Coronary artery (tissue), 2 donors: ENCODE data around the gene EAPP.
"Not testable (repeated sequence)": the region's sequence is repeated elsewhere in the genome, so short reads cannot be mapped to it uniquely, and the experiment has no call there.

Source experiments
- DNase-seq: peaks from one replicate; pipeline ENCODE4 v3.0.0-alpha.2; 2017; ENCODE audit warnings: low spot score
- H3K27ac ChIP-seq, 2 donors: fragments of 200-600 bp; sonication (generic); one replicate each; pipeline ENCODE4 v1.5.1; 2016 to 2019
- H3K4me3 ChIP-seq: fragments of 200-600 bp; sonication (generic); 2 replicates; pipeline ENCODE4 v1.5.1; 2016; ENCODE audit warnings: mild to moderate bottlenecking, moderate library complexity
- TF ChIP-seq, protein P1 (sequence below): fragments of 200-600 bp; sonication (generic); IDR thresholded peaks from one replicate; pipeline ENCODE4 v1.5.1; 2019; ENCODE audit warnings: antibody characterized with exemption

The EAPP gene

GRCh38 chr14:34568803-34569202 lies 29.3 kb upstream of the EAPP start:
- Histone ChIP-seq H3K27ac (no peak overlapping the region), H3K4me3 (no peak overlapping the region)
- DNase-seq, result no peak
- TF ChIP-seq, protein P1, sequence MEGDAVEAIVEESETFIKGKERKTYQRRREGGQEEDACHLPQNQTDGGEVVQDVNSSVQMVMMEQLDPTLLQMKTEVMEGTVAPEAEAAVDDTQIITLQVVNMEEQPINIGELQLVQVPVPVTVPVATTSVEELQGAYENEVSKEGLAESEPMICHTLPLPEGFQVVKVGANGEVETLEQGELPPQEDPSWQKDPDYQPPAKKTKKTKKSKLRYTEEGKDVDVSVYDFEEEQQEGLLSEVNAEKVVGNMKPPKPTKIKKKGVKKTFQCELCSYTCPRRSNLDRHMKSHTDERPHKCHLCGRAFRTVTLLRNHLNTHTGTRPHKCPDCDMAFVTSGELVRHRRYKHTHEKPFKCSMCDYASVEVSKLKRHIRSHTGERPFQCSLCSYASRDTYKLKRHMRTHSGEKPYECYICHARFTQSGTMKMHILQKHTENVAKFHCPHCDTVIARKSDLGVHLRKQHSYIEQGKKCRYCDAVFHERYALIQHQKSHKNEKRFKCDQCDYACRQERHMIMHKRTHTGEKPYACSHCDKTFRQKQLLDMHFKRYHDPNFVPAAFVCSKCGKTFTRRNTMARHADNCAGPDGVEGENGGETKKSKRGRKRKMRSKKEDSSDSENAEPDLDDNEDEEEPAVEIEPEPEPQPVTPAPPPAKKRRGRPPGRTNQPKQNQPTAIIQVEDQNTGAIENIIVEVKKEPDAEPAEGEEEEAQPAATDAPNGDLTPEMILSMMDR, result no peak

- no peak for DNase-seq
- no peak overlapping the region for H3K27ac ChIP-seq
- TF ChIP-seq, protein P1, result no peak
- no peak overlapping the region for H3K4me3 ChIP-seq
Measured at GRCh38 chr14:34562776-34563150, 23.3 kb upstream of the EAPP start.

GRCh38 chr14:34562037-34562775 lies 22.7 kb upstream of the EAPP start:
- H3K27ac ChIP-seq, H3K4me3 ChIP-seq, DNase-seq: not testable (repeated sequence)

GRCh38 chr14:34556498-34556829 lies 17.0 kb upstream of the EAPP start:
- not testable (repeated sequence) for H3K4me3 ChIP-seq, H3K27ac ChIP-seq, DNase-seq

GRCh38 chr14:34555583-34556497 lies 16.3 kb upstream of the EAPP start:
- not testable (repeated sequence) for DNase-seq, H3K4me3 ChIP-seq

GRCh38 chr14:34554540-34555250 lies 15.2 kb upstream of the EAPP start:
- TF ChIP-seq, protein P1, result no peak
- H3K4me3 ChIP-seq, result no peak overlapping the region
- no peak for DNase-seq
- H3K27ac ChIP-seq, result peak overlapping the region; percentile 62 to 74

More at GRCh38 chr14:34555583-34556497, 16.3 kb upstream of the EAPP start:
- not testable (repeated sequence) for H3K27ac ChIP-seq

GRCh38 chr14:34549276-34549966 lies 9.9 kb upstream of the EAPP start:
- H3K27ac ChIP-seq, H3K4me3 ChIP-seq, DNase-seq: not testable (repeated sequence)

DNA sequence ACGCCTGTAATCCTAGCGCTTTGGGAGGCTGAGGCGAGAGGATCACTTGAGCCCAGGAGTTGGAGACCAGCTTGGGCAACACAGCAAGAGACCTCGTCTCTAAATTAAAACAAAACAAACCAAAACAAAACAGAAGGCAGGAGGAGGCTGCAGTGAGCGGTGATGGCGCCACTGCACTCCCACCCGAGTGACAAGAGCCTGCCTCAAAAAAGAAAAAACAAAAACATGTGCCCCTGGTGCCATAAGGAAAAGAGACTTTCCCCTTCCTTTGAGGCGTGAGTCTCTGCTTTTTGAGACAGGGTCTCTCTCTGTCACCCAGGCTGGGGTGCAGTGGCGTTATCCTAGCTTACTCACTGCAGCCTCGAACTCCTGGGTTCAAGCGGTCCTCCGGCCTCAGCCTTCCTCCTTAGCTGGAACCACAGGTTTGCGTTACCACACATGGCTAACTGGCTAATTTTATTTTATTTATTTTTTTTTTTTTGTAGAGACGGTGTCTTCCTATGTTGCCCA lies 9.0 kb upstream of the EAPP start:
- no peak for DNase-seq
- Histone ChIP-seq H3K4me3 (no peak overlapping the region), H3K27ac (no peak overlapping the region)
- TF ChIP-seq, protein P1, result no peak

GRCh38 chr14:34547136-34547520 lies 7.6 kb upstream of the EAPP start:
- DNase-seq, H3K4me3 ChIP-seq, H3K27ac ChIP-seq: not testable (repeated sequence)

DNA sequence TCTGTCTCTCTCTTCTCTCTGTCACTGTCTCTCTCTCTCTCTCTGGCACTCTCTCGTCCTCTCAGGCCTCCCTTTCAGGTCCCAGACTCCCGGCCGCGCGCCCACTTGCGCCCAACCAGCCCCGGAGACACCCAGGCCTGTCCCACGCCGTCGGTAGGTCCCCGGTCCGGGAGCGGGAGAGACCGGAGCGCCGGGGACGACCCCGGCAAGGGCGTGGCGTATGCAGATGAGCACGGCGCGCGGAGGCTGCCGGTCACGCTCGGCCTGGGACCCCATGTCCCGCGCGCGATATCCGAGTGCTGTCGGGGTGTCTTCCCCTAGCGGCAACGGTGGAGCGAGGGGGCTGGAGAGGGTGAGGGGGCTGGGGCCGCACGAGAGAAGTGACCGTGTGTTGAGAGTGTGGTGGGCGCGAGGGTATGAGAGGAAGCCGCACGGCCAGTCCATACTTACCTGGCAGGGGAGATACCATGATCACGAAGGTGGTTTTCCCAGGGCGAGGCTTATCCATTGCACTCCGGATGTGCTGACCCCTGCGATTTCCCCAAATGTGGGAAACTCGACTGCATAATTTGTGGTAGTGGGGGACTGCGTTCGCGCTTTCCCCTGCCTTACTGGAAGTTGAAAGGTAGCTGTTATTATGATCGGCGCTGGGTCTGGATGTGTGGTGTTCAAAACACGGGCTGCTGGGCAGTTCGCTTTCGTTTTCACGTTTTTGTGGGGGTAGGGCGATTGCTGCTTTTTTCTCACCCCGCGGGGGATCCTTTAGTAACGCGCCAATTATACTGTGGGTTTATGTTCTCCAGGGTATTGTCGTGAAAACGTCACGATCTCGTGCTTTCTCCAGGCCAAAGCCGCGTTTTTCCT lies 7.0 kb upstream of the EAPP start:
- not testable (repeated sequence) for H3K27ac ChIP-seq, H3K4me3 ChIP-seq, DNase-seq

GRCh38 chr14:34540181-34541059 lies 919 bp upstream of the EAPP start:
- peak overlapping the region; percentile 94 to 97 for H3K27ac ChIP-seq
- not testable (repeated sequence) for DNase-seq
- H3K4me3 ChIP-seq, result peak overlapping the region; percentile 94
